NCI-H146 (cell line): Measurements from ENCODE around the gene HNRNPM.
"Not testable (repeated sequence)": the region's sequence is repeated elsewhere in the genome, so short reads cannot be mapped to it uniquely, and the experiment has no call there.

Source experiments
- DNase-seq: peaks from one replicate; lab custom pipeline; 2025; lab: John Stamatoyannopoulos, UW

Gene HNRNPM, protein sequence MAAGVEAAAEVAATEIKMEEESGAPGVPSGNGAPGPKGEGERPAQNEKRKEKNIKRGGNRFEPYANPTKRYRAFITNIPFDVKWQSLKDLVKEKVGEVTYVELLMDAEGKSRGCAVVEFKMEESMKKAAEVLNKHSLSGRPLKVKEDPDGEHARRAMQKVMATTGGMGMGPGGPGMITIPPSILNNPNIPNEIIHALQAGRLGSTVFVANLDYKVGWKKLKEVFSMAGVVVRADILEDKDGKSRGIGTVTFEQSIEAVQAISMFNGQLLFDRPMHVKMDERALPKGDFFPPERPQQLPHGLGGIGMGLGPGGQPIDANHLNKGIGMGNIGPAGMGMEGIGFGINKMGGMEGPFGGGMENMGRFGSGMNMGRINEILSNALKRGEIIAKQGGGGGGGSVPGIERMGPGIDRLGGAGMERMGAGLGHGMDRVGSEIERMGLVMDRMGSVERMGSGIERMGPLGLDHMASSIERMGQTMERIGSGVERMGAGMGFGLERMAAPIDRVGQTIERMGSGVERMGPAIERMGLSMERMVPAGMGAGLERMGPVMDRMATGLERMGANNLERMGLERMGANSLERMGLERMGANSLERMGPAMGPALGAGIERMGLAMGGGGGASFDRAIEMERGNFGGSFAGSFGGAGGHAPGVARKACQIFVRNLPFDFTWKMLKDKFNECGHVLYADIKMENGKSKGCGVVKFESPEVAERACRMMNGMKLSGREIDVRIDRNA

GRCh38 chr19:8444677-8445487 lies at the start of gene HNRNPM:
HNRNPM (plus strand) TSS chr19:8444975; CDS start chr19:8444999, 24 bp downstream.
- peak; percentile 93 for DNase-seq

- no peak for DNase-seq
These were observed 49.1 kb upstream of the HNRNPM start for GRCh38 chr19:8395621-8396082.

- no peak for DNase-seq
These were observed 48.6 kb upstream of the HNRNPM start for GRCh38 chr19:8396185-8396562.

- no peak for DNase-seq
These were observed 48.1 kb upstream of the HNRNPM start for GRCh38 chr19:8396563-8397203.

- DNase-seq = no peak
These were observed 47.5 kb upstream of the HNRNPM start for GRCh38 chr19:8397271-8397670.

- DNase-seq = no peak
These were observed 46.9 kb upstream of the HNRNPM start for GRCh38 chr19:8397746-8398310.

DNA sequence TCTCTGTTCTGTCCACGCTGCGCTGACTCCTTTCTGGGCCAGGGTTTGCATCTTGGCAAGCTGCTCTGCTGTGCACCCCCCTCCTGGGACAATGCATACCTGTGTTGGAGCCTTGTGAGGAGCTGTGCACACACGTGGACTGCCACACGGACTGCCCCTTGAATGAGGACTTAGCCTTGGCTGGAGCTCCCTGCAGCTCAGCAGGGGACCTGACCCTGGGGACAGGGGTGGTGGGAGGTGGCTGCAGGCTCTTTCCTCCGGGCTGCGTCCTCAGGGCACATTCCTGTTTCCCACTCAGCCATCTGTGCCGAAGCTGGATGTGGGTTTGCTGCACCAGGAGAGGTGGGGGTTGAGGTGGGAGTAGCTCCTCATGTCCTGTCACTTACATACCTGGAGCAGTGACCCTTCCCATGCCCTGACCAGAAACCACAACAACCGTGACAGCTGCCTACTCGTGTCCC lies 46.4 kb upstream of the HNRNPM start:
- no peak for DNase-seq

DNA sequence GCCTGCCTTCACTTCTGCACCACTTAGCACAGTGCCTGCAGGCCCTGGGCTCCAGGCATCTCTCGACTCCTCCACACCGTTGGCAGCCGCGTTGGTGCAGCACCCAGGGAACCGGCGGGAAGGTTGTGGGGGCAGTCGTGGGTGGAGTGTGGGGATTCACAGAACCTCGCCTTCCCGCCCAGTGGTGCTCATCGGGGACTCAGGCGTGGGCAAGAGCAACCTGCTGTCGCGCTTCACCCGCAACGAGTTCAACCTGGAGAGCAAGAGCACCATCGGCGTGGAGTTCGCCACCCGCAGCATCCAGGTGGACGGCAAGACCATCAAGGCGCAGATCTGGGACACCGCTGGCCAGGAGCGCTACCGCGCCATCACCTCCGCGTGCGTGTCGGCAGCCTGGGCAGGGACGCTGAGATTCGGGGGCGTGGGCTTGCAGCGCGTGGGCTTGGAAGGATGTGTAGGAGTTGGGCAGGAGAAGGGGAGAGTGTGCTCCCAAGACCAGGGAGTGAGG lies 45.0 kb upstream of the HNRNPM start:
- DNase-seq = no peak

DNA sequence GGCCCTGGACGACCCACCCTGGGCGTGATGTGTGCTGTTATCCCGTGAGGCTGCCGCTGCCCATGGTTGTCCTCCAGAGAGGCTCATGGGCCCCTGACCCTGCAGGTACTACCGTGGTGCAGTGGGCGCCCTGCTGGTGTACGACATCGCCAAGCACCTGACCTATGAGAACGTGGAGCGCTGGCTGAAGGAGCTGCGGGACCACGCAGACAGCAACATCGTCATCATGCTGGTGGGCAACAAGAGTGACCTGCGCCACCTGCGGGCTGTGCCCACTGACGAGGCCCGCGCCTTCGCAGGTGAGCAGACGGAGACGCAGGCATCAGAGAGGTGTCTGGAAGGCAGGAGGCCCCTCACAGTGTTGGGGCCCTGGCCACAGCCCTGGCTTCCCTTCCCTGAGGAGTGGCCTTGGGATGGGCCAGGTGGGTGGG lies 42.8 kb upstream of the HNRNPM start:
- DNase-seq = no peak

GRCh38 chr19:8403098-8403819 lies 41.5 kb upstream of the HNRNPM start:
- no peak for DNase-seq

DNA sequence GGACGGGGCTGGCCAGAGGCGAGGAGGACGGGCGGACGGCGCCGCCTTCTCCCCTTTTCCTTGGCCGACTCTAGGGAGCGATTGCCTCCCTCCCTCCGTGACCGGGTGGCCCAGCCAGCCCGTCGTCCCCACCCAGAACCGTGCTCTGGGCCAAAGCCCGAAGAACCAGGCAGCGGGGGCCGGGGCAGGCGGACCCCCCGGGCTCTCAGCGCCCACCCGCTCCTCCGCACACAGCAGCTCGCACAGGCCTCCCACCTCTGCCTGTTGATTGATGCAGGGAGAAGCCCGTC lies 41.0 kb upstream of the HNRNPM start:
- DNase-seq = no peak

GRCh38 chr19:8404391-8405151 lies 40.2 kb upstream of the HNRNPM start:
- DNase-seq = no peak

GRCh38 chr19:8410718-8411117 lies 34.1 kb upstream of the HNRNPM start:
- DNase-seq = not testable (repeated sequence)

DNA sequence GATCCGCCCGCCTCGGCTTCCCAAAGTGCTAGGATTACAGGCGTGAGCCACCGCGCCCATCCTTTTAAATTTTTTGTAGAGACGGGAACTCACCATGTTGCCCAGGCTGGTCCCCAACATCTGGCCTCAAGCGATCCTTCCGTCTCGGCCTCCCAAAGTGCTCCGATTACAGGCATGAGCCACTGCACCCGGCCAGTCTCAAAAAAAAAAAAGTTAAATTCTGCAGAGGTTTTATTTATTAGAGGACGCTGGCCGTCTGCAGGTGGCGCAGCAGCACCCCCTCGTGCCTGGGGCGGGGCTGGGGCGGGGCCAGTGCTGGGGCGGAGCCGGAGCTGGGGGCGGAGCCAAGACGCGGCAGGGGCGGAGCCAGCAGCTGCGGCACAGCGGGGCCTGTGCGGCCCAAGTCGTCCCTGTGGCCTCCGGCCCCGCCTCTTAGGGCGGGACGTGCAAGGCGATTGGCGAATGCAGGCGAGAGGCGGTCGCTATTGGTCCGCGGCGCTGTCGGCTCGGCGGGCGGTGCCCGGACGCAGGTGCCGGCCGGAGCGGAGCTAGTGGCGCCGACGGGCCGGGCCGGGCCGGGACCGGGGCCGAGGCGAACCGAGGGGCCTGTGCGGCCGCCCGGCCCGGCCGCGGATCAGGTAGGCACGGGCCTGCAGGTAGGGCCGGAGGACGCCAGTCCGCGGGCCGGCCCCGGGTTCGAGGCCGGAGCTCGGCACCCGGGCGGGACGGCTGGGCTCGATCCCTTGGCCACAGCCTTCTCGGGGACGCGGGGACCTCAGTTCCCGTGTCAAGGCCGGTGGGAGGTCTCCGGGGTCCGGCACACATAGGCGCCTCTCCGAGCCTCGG lies 31.8 kb upstream of the HNRNPM start, which contains the start of gene MARCHF2:
Gene MARCHF2 (plus strand): TSS at position 523 of the 846 bp plus-strand sequence. CDS start 8,536 bp downstream, outside the sequence.
- peak; percentile 91 for DNase-seq

DNA sequence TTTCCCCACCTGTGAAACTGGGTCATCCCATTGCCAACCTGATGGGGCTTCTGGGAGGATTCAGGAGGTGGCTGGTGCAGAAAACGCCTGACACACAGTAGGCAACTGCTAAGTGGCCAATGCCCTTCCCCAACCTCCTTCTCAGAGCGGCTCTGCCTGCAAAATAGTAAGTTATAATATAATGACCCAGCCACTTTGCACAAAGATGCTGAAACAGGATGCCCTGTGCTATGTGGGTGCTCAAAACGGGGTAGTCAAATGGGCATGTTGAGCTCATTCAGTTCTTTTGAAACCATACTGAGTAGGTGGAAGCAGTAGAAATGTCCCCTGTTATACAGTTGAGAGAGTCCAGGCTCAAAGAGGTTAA lies 31.2 kb upstream of the HNRNPM start:
- no peak for DNase-seq

GRCh38 chr19:8416796-8417195 lies 28.0 kb upstream of the HNRNPM start:
- no peak for DNase-seq

DNA sequence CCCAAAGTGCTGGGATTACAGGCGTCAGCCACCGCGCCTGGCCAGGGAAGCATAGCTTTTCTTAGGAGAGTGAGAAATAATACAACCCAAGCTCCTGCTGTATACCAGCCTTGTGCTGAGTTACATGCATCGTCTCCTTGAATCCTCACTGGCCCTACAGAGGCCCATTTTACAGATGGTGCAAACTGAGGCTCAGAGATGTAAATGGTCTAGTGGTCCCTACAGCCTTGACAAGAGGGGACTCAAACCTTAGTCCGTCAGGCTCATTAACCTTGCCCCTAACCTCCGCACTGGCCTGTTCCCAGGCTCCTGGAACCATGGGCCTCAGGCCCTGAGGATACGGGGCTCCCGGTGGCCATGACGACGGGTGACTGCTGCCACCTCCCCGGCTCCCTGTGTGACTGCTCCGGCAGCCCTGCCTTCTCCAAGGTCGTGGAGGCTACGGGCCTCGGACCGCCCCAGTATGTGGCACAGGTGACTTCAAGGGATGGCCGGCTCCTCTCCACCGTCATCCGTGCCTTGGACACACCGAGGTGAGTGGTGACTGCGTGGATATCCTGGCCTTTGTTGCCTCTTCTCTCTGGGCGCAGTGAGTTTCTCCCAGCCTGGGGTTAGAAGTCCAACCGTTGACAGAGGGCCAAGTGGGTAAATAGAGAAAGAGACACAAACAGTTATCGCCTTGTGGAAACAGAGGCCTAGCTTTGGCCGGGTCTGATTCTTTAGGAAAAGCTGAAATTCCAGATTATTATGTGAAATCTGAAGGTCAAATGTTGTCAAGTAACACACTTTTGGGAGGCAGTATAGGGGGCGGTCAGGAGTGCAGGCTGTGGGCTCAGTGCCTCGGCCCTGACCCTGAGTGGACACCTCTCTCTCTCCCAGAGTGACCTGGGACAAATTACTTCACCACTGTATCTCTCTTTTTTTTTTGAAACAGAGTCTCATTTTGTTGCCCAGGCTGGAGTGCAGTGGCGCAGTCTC lies 23.0 kb upstream of the HNRNPM start:
- DNase-seq = no peak

GRCh38 chr19:8423817-8424223 lies 21.0 kb upstream of the HNRNPM start:
- DNase-seq = peak; percentile 34
